Glomerular endothelial cell (primary cell): ENCODE results near the gene SON. TPM values are rescaled to one million over a fixed set of nuclear protein-coding genes. Genes with fewer than 3 reads are reported as not detected.

Experiments used
- DNase-seq: peaks from one replicate; pipeline ENCODE4 v3.0.0-alpha.2; 2011; ENCODE audit warnings: low read depth, low spot score; ENCODE audit errors: extremely low read depth
- total RNA-seq: library from RNA; depleted of rRNA; stranded (reverse); fragments of >200 nt; gene quantifications from 2 replicates; pipeline ENCODE4 v1.2.3, GENCODE V29; 2015

The SON gene
- total RNA-seq, 1 donor from 2014 or later: 208 TPM

DNA sequence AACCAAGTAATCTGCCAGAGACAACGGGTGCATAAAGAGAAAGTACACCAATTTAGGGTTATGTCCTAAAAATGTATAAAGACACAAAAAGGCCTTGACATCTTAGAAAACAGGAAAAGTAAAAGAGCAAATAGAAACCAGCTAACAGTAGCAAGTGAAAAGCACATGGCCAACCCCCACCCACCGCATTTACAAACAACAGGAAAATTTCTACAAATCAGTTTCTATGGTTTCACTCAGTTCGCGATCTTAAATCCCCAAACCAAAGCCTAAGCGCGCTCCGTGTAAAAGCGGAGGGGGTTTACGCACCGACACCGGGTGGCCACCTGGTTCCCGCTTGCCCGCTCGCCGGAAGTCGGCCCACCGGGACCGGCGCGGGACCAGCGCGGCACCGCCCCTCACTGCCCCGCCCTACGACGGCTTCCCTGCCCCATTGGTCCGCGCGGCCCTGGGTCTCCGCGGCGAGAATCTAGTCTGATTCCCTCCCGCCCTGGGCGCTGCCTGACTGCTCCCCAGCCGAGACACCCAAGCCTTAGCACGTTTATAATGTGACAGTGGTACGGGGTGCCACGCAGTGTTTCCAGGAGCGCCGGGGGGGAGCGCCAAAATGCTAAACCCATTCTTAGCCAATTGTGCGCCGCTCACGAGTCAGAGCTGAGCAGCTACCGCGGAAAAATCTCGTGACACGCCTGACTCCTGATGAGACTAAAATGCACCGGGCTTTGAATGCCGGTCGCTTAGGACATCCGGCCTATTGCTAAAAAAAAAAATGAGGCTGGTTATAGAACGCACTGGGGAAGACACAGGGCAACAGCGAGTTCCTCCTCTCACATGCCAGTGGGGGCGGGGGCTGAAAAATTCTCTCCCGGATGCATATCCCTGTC is 840 bp upstream of the SON start, which contains the start of gene GART:
TSS of gene GART (minus strand) at position 362 of the 884 bp plus-strand sequence. CDS start 2,802 bp downstream, outside the sequence.
- DNase-seq: no peak

GRCh38 chr21:33543505-33544129 is 779 bp downstream of the SON start:
- no peak for DNase-seq

DNA sequence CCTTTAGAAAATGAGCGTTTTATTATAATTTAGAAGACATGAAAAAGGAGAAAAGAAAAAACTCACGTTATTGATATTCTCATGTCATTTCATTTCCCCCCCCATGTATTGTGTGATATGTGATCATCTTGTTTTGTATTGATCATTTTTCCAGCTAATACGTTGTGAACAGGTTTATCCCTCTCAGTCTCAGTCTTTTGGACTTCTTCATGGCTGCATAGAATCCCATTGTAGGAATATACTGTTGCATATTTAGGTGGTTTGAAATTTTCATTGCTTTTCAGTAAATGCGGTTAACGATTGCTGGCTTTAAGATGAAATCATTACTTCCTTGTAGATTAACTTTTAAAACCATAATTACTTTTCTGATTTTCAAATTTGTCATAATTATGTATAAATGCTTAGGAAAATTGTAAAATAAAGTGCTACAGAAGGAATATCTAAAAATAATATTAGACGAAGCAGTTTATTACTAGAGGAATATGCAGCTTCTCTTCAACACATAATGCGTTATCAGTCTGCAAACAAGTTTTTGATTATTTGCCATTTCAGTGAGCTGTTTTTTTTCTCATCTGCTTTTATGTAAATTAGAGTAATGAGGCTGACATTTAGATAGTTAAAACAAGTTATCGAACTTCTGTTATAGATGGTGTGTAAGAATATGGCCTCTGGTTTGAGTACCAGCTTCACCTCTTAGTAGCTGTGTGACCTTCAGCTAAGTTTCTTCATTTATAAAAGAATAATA is 1.8 kb downstream of the SON start:
- DNase-seq: no peak

- DNase-seq: no peak
Measured at GRCh38 chr21:33546086-33546485, 3.2 kb downstream of the SON start.

DNA sequence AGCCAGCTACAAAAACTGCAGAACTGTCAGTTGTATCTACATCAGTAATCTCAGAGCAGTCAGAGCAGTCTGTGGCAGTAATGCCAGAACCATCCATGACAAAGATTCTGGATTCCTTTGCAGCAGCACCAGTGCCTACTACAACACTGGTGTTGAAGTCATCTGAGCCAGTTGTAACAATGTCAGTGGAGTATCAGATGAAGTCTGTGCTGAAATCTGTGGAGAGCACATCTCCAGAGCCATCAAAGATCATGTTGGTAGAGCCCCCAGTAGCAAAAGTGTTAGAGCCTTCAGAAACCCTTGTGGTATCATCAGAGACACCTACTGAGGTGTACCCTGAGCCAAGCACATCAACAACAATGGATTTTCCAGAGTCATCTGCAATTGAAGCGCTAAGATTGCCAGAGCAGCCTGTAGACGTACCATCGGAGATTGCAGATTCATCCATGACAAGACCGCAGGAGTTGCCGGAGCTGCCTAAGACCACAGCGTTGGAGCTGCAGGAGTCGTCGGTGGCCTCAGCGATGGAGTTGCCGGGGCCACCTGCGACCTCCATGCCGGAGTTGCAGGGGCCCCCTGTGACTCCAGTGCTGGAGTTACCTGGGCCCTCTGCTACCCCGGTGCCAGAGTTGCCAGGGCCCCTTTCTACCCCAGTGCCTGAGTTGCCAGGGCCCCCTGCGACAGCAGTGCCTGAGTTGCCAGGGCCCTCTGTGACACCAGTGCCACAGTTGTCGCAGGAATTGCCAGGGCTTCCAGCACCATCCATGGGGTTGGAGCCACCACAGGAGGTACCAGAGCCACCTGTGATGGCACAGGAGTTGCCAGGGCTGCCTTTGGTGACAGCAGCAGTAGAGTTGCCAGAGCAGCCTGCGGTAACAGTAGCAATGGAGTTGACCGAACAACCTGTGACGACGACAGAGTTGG is 7.3 kb downstream of the SON start:
- DNase-seq: no peak

DNA sequence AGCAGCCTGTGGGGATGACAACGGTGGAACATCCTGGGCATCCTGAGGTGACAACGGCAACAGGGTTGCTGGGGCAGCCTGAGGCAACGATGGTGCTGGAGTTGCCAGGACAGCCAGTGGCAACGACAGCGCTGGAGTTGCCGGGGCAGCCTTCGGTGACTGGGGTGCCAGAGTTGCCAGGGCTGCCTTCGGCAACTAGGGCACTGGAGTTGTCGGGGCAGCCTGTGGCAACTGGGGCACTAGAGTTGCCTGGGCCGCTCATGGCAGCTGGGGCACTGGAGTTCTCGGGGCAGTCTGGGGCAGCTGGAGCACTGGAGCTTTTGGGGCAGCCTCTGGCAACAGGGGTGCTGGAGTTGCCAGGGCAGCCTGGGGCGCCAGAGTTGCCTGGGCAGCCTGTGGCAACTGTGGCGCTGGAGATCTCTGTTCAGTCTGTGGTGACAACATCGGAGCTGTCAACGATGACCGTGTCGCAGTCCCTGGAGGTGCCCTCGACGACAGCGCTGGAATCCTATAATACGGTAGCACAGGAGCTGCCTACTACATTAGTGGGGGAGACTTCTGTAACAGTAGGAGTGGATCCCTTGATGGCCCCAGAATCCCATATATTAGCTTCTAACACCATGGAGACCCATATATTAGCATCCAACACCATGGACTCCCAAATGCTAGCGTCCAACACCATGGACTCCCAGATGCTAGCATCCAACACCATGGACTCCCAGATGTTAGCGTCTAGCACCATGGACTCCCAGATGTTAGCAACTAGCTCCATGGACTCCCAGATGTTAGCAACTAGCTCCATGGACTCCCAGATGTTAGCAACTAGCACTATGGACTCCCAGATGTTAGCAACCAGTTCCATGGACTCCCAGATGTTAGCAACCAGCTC is 8.2 kb downstream of the SON start:
- DNase-seq: no peak

DNA sequence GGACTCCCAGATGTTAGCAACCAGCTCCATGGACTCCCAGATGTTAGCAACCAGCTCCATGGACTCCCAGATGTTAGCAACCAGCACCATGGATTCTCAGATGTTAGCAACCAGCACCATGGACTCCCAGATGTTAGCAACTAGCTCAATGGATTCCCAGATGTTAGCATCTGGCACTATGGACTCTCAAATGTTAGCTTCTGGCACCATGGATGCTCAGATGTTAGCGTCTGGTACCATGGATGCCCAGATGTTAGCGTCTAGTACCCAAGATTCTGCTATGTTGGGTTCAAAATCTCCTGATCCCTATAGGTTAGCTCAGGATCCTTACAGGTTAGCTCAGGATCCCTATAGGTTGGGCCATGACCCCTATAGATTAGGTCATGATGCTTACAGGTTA is 8.8 kb downstream of the SON start:
- no peak for DNase-seq

- DNase-seq: no peak
Measured at GRCh38 chr21:33552093-33552998, 9.5 kb downstream of the SON start.

DNA sequence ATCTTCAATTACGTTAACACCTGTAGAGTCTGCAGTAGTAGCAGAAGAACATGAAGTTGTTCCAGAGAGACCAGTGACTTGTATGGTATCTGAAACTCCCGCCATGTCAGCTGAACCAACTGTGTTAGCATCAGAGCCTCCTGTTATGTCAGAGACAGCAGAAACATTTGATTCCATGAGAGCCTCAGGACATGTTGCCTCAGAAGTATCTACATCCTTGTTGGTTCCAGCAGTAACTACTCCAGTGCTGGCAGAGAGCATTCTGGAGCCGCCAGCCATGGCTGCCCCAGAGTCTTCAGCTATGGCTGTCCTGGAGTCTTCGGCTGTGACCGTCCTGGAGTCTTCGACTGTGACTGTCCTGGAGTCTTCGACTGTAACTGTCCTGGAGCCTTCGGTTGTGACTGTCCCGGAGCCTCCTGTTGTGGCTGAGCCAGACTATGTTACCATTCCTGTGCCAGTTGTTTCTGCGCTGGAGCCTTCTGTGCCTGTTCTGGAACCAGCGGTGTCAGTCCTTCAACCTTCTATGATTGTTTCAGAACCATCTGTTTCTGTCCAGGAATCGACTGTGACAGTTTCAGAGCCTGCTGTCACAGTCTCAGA is 10.3 kb downstream of the SON start:
- DNase-seq: no peak

- DNase-seq: no peak
Measured at GRCh38 chr21:33554236-33554981, 11.6 kb downstream of the SON start.

- no peak for DNase-seq
Measured at GRCh38 chr21:33554982-33555344, 12.1 kb downstream of the SON start.

- DNase-seq: no peak
Measured at GRCh38 chr21:33557447-33557846, 14.6 kb downstream of the SON start.

DNA sequence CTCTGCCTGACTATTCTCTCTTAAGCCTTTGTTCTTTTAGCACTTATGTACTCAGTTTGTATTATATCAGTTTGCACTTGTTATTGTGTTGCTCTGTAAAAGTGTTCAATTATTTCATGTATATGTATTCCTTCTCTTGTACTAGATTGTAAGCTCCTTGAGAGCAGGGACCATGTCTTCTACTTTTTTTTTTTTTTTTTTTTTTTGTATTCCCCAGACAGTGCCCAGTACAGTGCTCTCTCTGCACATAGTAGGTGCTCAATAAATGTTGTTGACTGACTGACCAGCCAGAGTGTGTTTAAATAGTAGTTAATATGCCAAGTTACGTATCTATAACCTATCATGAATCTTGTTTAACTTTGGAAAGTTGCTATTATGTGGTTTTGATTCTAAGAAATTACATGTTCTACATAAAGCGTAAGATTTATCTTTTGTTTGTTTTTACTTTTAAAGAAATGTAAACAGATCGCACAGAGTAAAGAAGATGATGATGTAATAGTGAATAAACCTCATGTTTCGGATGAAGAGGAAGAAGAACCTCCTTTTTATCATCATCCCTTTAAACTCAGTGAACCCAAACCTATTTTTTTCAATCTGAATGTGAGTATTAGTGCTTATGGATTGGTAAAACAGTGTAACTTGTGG is 16.1 kb downstream of the SON start:
- DNase-seq: no peak

DNA sequence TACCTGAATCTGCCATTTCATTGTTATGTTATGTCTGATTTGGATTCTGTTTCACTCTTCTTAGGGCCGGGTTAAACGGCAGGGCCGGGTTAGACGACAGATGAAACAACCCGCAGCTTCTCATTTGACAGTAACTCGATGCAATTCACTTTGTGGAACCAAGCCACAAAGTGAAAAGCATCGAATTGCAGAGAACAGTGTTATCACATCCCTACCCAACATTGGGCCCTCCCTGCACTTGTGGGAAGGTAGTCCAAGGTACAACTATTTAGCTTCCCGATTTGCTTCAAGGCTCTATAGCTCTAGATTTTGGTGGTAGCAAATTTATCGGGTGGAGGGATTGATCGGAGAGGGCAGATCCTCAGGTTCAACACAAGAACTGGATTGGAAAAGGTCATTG is 17.0 kb downstream of the SON start:
- DNase-seq: no peak

DNA sequence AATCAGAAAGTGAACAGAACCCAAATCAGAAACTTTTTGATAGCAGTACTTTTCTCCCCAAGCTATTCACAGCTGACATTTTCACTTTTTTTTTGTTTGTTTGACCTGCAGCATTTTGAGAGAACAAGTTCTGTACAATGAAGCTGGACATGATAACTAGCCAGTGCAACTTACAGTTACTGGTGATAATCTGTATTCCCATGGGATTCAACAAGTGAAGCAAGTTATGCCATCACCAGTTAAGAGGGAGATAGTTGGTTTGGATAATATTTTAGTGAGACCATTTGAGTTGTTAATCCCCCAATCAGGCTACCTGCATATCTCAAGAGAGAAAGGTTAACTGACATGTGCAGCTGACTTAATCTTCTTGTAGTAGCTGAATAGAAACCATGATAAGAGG is 18.1 kb downstream of the SON start:
- DNase-seq: no peak

DNA sequence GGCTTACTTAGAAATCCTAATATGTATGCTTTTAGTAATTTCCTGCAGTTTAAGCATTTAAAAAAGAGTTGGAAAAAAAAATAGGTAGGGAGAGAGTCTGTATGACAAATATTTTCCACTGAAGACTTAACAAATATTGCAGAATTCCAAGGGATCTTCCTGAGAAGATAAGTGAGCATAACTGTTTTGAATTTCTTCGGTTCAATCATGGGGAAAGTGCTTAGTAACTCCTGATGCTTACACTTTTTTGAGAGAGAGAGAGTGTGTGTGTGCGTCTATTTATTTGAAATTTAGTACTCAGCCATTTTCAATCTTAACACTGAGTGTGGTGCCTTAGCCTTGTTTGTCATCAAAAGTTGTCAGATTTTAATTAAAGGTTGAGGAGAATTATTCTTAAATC is 18.5 kb downstream of the SON start:
- DNase-seq: no peak

DNA sequence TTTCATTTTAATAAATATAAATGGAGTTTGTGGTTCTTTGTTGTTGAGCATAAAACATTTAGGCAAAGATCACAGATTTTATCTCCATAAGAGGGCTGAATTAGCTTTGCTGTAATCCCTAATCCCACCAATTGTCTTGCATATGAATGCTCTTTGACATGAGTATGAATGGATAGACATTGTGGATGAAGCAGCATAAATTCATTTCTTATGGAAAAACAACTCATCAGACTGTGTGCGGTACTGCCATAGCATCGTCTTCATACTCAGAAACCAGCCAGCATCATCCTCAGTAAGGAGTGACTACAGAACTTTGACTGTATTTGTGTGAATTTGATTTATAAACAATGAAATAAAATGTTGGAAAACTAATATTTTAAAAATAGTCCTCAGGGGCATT is 19.6 kb downstream of the SON start:
- no peak for DNase-seq
